ENCODE results near the gene C1orf74.

- TF ChIP-seq CTCF (IDR thresholded peaks at IDR 0.05; ENCODE audit: low read depth, low read length, missing input control) (no peak), ZBTB33 (IDR thresholded peaks at IDR 0.05) (peak; percentile 63), SP1 (IDR thresholded peaks at IDR 0.05) (peak; percentile 96)
Measured at GRCh38 chr1:209787551-209787950, 3.2 kb upstream of the C1orf74 start.
